ENCODE data around the gene TMEM178B.

DNA sequence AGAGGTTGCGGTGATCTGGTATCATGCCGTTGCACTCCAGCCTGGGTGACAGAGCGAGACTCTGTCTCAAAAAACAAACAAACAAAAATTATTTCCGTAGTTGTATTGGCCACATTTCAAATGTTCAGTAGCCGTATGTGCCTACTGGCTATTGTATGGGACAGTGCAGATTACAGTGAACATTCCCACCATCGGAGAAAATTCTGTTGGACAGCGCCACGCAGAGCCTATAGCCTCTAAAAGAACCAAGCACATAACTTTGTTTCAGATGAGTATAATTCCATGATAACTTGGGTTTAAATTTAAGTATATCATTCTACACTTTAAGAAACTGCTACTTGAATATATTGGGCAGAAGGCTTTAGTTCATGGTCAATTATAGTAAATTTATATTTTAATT, 5.4 kb downstream of the TMEM178B start:
- TF ChIP-seq SUZ12 (IDR thresholded peaks at IDR 0.05; ENCODE audit: extremely low read depth, insufficient read depth, insufficient read length) (no peak), YY1 (IDR thresholded peaks at IDR 0.05; ENCODE audit: insufficient read depth, insufficient read length) (no peak)

Measured in NT2/D1 (cell line).